ENCODE measurements around the gene RYR2.

DNA sequence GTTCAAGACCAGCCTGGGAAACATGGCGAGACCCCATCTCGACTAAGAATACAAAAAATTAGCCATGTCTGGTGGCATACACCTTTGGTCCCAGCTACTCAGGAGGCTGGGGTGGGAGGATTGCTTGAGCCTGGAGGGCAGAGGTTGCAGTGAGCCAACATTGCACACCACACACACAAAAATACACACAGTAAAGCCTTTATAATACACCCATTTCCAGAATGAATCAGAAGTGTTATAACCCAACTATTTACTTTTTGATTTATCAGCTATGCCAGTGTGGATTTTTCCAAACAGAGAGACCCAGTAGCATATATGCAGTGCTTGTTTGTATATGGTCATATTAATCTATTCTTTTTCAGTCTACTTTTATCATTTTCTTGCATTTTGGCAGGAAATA, 648.7 kb downstream of the RYR2 start:
- TF ChIP-seq, protein P1, sequence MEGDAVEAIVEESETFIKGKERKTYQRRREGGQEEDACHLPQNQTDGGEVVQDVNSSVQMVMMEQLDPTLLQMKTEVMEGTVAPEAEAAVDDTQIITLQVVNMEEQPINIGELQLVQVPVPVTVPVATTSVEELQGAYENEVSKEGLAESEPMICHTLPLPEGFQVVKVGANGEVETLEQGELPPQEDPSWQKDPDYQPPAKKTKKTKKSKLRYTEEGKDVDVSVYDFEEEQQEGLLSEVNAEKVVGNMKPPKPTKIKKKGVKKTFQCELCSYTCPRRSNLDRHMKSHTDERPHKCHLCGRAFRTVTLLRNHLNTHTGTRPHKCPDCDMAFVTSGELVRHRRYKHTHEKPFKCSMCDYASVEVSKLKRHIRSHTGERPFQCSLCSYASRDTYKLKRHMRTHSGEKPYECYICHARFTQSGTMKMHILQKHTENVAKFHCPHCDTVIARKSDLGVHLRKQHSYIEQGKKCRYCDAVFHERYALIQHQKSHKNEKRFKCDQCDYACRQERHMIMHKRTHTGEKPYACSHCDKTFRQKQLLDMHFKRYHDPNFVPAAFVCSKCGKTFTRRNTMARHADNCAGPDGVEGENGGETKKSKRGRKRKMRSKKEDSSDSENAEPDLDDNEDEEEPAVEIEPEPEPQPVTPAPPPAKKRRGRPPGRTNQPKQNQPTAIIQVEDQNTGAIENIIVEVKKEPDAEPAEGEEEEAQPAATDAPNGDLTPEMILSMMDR (IDR thresholded peaks at IDR 0.05), result no peak
- TF ChIP-seq, protein P2, sequence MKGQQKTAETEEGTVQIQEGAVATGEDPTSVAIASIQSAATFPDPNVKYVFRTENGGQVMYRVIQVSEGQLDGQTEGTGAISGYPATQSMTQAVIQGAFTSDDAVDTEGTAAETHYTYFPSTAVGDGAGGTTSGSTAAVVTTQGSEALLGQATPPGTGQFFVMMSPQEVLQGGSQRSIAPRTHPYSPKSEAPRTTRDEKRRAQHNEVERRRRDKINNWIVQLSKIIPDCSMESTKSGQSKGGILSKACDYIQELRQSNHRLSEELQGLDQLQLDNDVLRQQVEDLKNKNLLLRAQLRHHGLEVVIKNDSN (IDR thresholded peaks at IDR 0.05; ENCODE audit: borderline replicate concordance, low read depth), result no peak
- TF ChIP-seq SMC3 (IDR thresholded peaks at IDR 0.05; ENCODE audit: low read depth, low read length) (no peak), CHD2 (IDR thresholded peaks at IDR 0.05; ENCODE audit: low read length, partially characterized antibody) (no peak), POLR2AphosphoS5 (IDR thresholded peaks at IDR 0.05; ENCODE audit: low read depth, low read length) (no peak), EP300 (IDR thresholded peaks at IDR 0.05; ENCODE audit: borderline replicate concordance in 1 of 2, low read depth in 1 of 2, low read length in 1 of 2) (no peak), FOXJ3 (CRISPR knock-in tag; IDR thresholded peaks at IDR 0.05) (no peak), EZH2phosphoT487 (IDR thresholded peaks at IDR 0.05; ENCODE audit: borderline replicate concordance, low read depth) (no peak), RAD21 (IDR thresholded peaks at IDR 0.05; ENCODE audit: low read length) (no peak)
- TF ChIP-seq, protein P3, sequence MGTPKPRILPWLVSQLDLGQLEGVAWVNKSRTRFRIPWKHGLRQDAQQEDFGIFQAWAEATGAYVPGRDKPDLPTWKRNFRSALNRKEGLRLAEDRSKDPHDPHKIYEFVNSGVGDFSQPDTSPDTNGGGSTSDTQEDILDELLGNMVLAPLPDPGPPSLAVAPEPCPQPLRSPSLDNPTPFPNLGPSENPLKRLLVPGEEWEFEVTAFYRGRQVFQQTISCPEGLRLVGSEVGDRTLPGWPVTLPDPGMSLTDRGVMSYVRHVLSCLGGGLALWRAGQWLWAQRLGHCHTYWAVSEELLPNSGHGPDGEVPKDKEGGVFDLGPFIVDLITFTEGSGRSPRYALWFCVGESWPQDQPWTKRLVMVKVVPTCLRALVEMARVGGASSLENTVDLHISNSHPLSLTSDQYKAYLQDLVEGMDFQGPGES (IDR thresholded peaks at IDR 0.05; ENCODE audit: low read depth, low read length), result no peak

Data from SK-N-SH (cell line).